Tibial nerve (tissue), 4 donors: Measurements from ENCODE around the gene FAM9C.

Experiments
- CTCF ChIP-seq, 5 experiments: fragments of 200-600 bp in 3 of 5; fragments of 450-650 bp in 2 of 5; sonication (generic) in 3 of 5; IDR thresholded peaks; one replicate each; pipeline ENCODE4 v1.5.1; 2016 to 2019; ENCODE audit warnings: antibody characterized with exemption in 5 of 5, mild to moderate bottlenecking in 3 of 5, moderate library complexity in 2 of 5
- EP300 ChIP-seq, 2 donors: sonication (generic); formaldehyde crosslinking; IDR thresholded peaks; one replicate each; pipeline ENCODE4 v1.6.1; 2017; ENCODE audit warnings: antibody characterized with exemption in 2 of 2, mild to moderate bottlenecking in 1 of 2
- POLR2A ChIP-seq, 2 donors: fragments of 450-650 bp; IDR thresholded peaks; one replicate each; pipeline ENCODE4 v1.6.1; 2017; ENCODE audit warnings: antibody characterized with exemption in 2 of 2, mild to moderate bottlenecking in 2 of 2, moderate library complexity in 2 of 2

GRCh38 chrX:13074297-13075262, 30.2 kb upstream of the FAM9C start:
- no peak for TF ChIP-seq CTCF (IDR thresholded peaks at IDR 0.05)
- no peak for TF ChIP-seq POLR2A (IDR thresholded peaks at IDR 0.05)
- TF ChIP-seq EP300 (IDR thresholded peaks at IDR 0.05), result no peak
